GM18498 (cell line): Measurements from ENCODE around the gene TXNL1.
"Not testable (repeated sequence)": the region's sequence is repeated elsewhere in the genome, so short reads cannot be mapped to it uniquely, and the experiment has no call there.

Experiments
- ATAC-seq: cut with Tn5 transposase; IDR thresholded peaks from one replicate; pipeline ENCODE4 v1.9.1; 2021; ENCODE audit warnings: mild to moderate bottlenecking, moderate library complexity; ENCODE audit not compliant: unreplicated experiment

The TXNL1 gene

DNA sequence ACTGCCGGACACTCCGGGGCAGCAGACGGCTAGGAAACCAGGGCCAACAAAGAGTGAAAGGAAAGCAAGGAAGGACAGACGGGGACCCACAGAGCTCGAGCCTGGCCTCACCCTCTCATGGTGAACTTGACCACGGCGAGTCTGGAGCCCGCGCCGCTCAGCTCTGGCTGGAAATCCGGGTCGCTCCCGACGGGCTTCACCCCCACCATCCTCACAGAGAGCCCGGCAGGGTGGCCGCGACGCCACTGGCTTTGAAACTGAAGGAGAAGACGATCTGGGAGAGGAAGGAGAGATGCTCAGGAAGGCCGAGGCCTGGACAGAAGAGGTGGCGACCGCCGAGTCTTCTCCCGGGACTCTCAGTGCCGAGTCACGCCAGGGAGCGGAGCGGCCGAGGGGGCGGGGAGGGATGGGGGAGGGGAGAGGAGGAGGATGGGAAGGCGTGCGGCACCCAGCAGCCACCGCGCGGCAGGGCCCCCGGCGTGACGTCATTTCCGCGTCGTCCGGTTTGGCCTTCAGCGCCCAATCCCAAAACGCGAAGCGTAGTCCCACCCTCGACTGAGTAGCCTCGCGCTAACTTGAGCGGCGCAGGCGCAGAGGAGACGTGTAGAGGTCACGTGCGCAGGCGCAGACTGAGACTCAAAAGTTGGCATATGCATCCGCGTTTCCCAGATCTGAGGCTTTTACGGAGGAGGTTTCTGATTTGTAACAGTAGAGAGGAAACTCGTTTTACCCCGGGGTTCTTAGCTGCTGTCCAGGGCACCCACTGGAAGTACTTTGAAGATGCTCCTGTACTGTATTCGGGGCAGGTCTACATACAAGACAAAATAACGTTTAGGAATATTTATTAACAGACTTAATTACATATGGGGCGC lies at the start of gene TXNL1:
Gene TXNL1, minus strand, starts transcription at position 361 of the 872 bp plus-strand sequence. Its CDS starts 152 bp downstream, at position 209.
- peak; percentile 97 for ATAC-seq

- ATAC-seq, result no peak
Measured at GRCh38 chr18:56684277-56684676, 45.9 kb upstream of the TXNL1 start.

- no peak for ATAC-seq
Measured at GRCh38 chr18:56678836-56679565, 40.6 kb upstream of the TXNL1 start.

DNA sequence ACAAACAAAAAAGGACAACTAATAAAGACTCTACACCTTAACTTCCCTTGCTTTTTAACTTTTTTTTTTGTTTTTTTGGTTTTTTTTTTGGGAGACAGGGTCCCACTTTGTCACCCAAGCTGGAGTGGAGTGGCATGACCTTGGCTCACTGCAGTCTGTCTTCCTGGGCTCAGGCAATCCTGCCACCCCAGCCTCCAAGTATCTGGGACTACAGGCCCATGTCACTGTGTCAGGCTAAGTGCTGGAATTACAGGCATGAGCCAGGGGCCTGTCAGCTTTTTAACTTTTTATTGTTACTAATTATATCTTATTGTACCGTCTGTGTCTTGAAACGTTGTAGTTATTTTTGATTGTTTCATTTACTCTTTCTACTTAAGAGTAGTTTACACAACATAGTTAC lies 38.2 kb upstream of the TXNL1 start:
- no peak for ATAC-seq

GRCh38 chr18:56672981-56673380 lies 34.6 kb upstream of the TXNL1 start:
- no peak for ATAC-seq

GRCh38 chr18:56672391-56672790 lies 34.0 kb upstream of the TXNL1 start:
- no peak for ATAC-seq

GRCh38 chr18:56662902-56663301 lies 24.5 kb upstream of the TXNL1 start:
- ATAC-seq, result no peak

- no peak for ATAC-seq
Measured at GRCh38 chr18:56662502-56662901, 24.1 kb upstream of the TXNL1 start.

- ATAC-seq, result no peak
Measured at GRCh38 chr18:56662063-56662408, 23.6 kb upstream of the TXNL1 start.

- no peak for ATAC-seq
Measured at GRCh38 chr18:56661360-56662062, 23.1 kb upstream of the TXNL1 start.

GRCh38 chr18:56660655-56661054 lies 22.3 kb upstream of the TXNL1 start:
- no peak for ATAC-seq

DNA sequence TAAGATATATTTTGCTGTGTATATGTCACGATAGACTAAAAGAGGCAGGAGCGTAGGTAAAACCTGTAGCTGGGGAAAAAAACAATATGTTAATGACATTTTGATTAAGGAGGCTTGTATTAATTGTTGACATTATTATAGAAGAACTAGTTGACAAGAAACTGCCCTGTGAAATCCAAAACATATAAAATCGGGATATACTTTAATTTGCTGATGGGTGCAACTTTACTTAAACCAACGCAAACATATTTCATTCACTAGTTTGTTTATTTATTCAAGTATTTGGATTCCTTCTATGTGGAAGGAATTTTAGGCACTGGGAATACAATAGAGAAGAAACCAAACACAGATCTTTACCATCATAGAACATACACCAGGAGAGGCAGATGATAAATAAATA lies 20.7 kb upstream of the TXNL1 start:
- ATAC-seq, result no peak

GRCh38 chr18:56658261-56658660 lies 19.9 kb upstream of the TXNL1 start:
- no peak for ATAC-seq

DNA sequence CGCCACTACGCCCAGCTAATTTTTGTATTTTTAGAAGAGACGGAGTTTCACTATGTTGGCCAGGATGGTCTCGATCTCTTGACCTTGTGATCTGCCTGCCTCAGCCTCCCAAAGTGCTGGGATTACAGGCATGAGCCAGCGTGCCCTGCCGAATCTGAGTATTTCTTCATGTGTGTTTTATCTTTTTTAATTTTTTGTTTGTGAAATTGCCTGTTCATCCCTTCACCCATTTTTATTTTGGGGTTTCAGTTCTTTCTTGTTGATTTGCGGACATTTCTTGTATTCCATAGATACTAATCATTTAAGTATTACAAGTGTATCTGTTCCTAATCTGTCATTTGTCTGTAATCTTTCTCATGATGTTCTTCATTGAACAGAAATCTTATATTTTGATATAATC lies 15.9 kb upstream of the TXNL1 start:
- not testable (repeated sequence) for ATAC-seq

GRCh38 chr18:56652802-56653201 lies 14.4 kb upstream of the TXNL1 start:
- no peak for ATAC-seq

GRCh38 chr18:56651771-56652092 lies 13.3 kb upstream of the TXNL1 start:
- ATAC-seq, result no peak

GRCh38 chr18:56650944-56651770 lies 12.8 kb upstream of the TXNL1 start, which contains the start of gene WDR7:
Gene WDR7 (plus strand): TSS chr18:56651359. CDS start chr18:56672516, 21,157 bp downstream.
- peak; percentile 96 for ATAC-seq

- no peak for ATAC-seq
Measured at GRCh38 chr18:56649996-56650395, 11.6 kb upstream of the TXNL1 start.

- ATAC-seq, result no peak
Measured at GRCh38 chr18:56647951-56648893, 9.8 kb upstream of the TXNL1 start.

GRCh38 chr18:56647071-56647470 lies 8.7 kb upstream of the TXNL1 start:
- no peak for ATAC-seq
